ES-I3 (cell line): Measurements from ENCODE around the gene MUSTN1.

Experiments used
- H3K36me3 ChIP-seq: 2 replicates; pipeline ENCODE4 v1.6.1; 2013; ENCODE audit warnings: mild to moderate bottlenecking, low read length, control low read depth, moderate library complexity; ENCODE audit not compliant: insufficient read depth
- H3K4me1 ChIP-seq: 2 replicates; pipeline ENCODE4 v1.6.1; 2013; ENCODE audit warnings: mild to moderate bottlenecking, control low read depth, low read length; ENCODE audit not compliant: insufficient read depth
- H3K9ac ChIP-seq: 2 replicates; pipeline ENCODE4 v1.6.1; 2013; ENCODE audit warnings: low read depth, mild to moderate bottlenecking, low read length, moderate library complexity
- H3K9me3 ChIP-seq: 2 replicates; pipeline ENCODE4 v1.6.1; 2013; ENCODE audit warnings: mild to moderate bottlenecking, low read length, moderate library complexity; ENCODE audit not compliant: control insufficient read depth, insufficient read depth

Gene MUSTN1

GRCh38 chr3:52795298-52795900 is 39.4 kb downstream of the MUSTN1 start:
- Histone ChIP-seq H3K4me1 (no peaks in the 10 kb centered on the region), H3K9me3 (no peaks in the 10 kb centered on the region), H3K36me3 (no peaks in the 10 kb centered on the region)

GRCh38 chr3:52794612-52795099 is 40.2 kb downstream of the MUSTN1 start, which contains the start of gene ITIH3:
ITIH3 (plus strand) TSS chr3:52794796; CDS start chr3:52794804, 8 bp downstream.
- no peaks in the 10 kb centered on the region for H3K4me1 ChIP-seq
- H3K9ac ChIP-seq = no peak within 1 kb of the TSS
- H3K36me3 ChIP-seq = no peaks in the 10 kb centered on the region
- H3K9me3 ChIP-seq = no peaks in the 10 kb centered on the region

More at GRCh38 chr3:52795298-52795900, 39.4 kb downstream of the MUSTN1 start:
- H3K9ac ChIP-seq = no peak overlapping the region

DNA sequence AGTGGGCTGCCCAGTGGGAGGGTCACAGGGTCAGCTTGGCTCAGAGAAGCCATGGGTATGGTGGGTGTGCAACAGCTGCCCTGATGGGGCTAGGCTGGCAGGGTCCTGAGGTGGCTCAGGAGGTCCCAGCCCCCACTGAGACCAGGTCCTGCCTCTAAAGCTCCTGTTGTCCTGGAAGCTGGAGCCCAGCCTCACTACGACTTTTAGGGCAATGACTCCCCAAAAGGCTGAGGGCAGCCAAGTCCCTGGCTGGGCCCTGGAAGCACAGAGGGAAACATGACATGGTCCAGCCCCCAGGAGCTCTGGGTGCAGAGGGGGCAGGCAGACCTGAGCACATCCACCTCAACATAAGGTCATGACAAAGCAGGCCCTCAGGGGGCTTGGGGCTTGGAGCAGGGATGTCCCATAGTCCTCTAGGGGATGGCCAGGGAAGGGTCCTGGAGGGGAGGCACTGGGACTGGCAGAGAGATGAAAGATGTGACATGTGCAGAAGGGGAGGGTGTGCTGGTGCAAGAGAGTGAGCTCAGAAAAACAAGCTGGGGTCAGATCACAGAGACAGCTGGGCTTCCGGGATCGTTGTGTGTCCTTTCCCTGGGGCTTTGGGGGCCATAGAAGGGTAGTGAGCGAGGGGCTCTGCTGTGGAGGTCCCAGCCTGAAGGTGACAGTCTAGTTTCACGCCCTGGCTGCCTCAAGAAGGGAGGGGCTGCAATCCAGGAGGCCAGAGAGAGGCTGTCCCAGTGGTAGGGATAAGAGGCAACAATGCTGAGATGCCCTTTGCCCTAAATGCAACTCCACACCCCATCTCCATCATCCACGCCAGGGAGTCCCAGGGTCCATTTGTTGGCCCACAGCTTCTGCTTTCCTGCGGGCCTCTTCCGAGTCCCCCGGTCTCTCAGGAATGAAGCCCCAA is 40.9 kb downstream of the MUSTN1 start:
- Histone ChIP-seq H3K9ac (no peak overlapping the region), H3K4me1 (no peaks in the 10 kb centered on the region), H3K9me3 (no peaks in the 10 kb centered on the region), H3K36me3 (no peaks in the 10 kb centered on the region)

DNA sequence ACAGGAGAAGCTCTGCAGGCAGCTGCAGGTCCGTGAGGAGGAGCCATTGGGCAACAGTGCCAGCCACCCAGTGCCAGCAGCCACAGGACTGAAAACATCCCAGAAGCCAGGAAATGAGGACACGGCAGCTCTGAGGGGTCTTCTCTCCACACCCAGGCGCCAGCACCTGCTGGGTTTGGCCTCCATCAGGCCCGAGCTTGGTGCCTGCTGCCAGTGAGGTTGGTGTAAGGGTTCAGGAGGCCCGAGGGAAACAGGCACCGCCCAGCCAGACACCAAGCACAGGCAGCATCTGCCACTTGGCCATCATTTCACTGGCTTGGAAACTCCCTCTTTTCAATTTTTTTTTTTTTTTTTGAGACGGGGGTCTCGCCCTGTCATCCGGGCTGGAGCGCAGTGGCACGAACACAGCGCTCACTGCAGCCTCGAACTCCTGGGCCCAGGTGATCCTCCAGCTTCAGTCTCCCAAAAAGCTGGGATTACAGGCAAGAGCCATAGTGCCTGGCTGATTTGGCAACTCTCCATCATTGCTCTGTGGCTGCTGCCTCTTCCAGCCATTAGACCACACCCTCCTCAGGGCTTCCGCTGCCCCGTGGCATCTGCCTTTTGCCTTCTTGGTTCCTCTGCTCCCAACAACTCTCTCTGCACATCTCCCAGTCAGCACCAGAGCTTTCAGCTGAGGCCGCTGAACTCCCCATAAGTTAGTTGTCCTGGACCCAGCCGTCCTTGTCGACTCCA is 41.7 kb downstream of the MUSTN1 start:
- no peaks in the 10 kb centered on the region for H3K9me3 ChIP-seq
- no peaks in the 10 kb centered on the region for H3K4me1 ChIP-seq
- H3K9ac ChIP-seq = no peak overlapping the region
- no peaks in the 10 kb centered on the region for H3K36me3 ChIP-seq

GRCh38 chr3:52792413-52792812 is 42.4 kb downstream of the MUSTN1 start:
- Histone ChIP-seq H3K36me3 (no peaks in the 10 kb centered on the region), H3K4me1 (no peaks in the 10 kb centered on the region), H3K9ac (no peak overlapping the region), H3K9me3 (no peaks in the 10 kb centered on the region)

- Histone ChIP-seq H3K4me1 (no peaks in the 10 kb centered on the region), H3K36me3 (no peaks in the 10 kb centered on the region), H3K9me3 (no peaks in the 10 kb centered on the region), H3K9ac (no peak overlapping the region)
Observed at GRCh38 chr3:52791928-52792327, 42.9 kb downstream of the MUSTN1 start.

- Histone ChIP-seq H3K36me3 (no peaks in the 10 kb centered on the region), H3K9me3 (no peaks in the 10 kb centered on the region), H3K4me1 (no peaks in the 10 kb centered on the region), H3K9ac (no peak overlapping the region)
Observed at GRCh38 chr3:52791366-52791765, 43.5 kb downstream of the MUSTN1 start.

- Histone ChIP-seq H3K9me3 (no peaks in the 10 kb centered on the region), H3K36me3 (no peaks in the 10 kb centered on the region), H3K9ac (no peak overlapping the region), H3K4me1 (no peaks in the 10 kb centered on the region)
Observed at GRCh38 chr3:52790741-52791140, 44.1 kb downstream of the MUSTN1 start.

- Histone ChIP-seq H3K4me1 (no peaks in the 10 kb centered on the region), H3K9ac (no peak overlapping the region), H3K9me3 (no peaks in the 10 kb centered on the region), H3K36me3 (no peaks in the 10 kb centered on the region)
Observed at GRCh38 chr3:52790337-52790736, 44.5 kb downstream of the MUSTN1 start.

DNA sequence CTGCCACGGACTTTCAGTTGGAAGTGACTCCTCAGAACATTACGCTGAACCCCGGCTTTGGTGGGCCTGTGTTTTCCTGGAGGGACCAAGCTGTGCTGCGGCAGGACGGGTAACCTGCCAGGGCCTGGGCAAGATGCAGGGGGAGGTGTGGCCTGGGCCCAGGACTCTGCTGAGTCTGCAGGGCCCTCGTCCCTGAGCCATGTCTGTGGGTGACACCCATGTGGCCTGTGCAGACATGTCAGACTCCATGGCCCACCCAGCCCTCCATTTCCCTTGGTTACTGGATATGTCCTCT is 45.1 kb downstream of the MUSTN1 start:
- Histone ChIP-seq H3K9ac (no peak overlapping the region), H3K4me1 (no peaks in the 10 kb centered on the region), H3K9me3 (no peaks in the 10 kb centered on the region), H3K36me3 (no peaks in the 10 kb centered on the region)

- no peaks in the 10 kb centered on the region for H3K9me3 ChIP-seq
- H3K4me1 ChIP-seq = no peaks in the 10 kb centered on the region
- no peaks in the 10 kb centered on the region for H3K36me3 ChIP-seq
- no peak overlapping the region for H3K9ac ChIP-seq
Observed at GRCh38 chr3:52788890-52789745, 45.7 kb downstream of the MUSTN1 start.

DNA sequence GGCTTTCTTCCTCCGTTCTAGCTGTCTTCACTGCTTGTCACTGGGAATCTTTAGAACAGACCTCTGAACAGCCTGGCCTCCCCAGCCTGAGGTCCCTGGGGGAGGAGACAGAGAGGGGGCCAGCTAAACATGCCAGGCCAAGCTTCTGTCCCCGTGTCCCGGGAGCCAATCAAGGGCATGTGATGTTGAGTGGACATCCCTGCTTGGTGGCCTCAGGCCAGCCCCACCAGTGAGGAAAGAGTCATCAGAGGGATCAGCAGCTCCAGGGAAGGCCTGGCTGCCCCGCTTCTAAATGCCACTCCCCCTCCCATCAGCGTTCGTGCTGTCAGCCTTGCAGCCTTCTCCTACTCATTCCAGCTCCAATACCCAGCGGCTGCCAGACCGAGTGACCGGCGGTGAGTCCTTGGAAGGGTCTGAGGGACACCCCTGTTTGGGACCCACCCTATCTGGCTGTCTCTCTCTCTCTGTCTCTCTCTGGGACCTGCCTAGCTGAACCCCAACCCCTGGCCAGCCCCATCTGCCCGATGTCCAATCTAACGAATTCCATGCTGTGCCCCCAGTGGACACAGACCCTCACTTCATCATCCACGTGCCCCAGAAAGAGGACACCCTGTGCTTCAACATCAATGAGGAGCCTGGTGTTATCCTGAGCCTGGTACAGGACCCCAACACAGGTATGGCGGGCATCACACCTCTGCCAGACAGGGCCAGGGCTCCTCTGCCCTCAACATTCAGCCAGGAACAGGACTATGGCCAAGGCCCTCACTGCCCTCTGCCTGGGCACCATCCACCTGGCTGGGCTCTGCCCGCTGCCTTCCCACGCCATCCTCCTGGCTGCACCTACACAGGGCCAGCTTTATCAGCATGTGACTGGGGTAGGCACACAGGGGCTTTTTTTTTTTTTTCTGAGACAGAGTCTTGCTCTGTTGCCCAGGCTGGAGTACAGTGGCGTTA is 46.9 kb downstream of the MUSTN1 start:
- Histone ChIP-seq H3K9ac (no peak overlapping the region), H3K9me3 (no peaks in the 10 kb centered on the region), H3K36me3 (no peaks in the 10 kb centered on the region), H3K4me1 (no peaks in the 10 kb centered on the region)

DNA sequence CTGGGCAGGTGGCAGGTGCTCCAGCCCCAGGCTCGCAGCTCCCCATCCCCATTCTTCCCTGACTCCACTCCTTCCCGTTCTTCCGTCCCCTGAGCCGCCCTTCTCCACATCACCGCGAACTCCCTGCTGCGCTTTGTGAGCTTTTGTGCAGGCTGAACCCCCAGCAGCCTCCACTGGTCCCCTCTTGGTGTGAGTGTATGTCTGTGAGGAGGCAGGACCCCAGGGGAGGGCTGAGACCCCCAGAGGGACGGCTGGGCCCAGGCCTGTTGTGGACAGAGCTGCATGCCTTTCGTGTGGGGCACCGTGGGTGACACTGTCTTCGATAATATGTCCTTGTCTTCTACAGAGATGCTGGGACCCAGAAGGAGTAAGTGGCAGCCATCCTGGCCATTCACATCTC is 47.6 kb downstream of the MUSTN1 start:
- H3K4me1 ChIP-seq = no peaks in the 10 kb centered on the region; the same call in 1 of the 2 replicates
- no peak overlapping the region for H3K9ac ChIP-seq
- no peaks in the 10 kb centered on the region for H3K9me3 ChIP-seq
- no peaks in the 10 kb centered on the region for H3K36me3 ChIP-seq
